Neuronal stem cell (in vitro differentiated cells): ENCODE results near the gene SNX19.

Source experiments
- DNase-seq: peaks from one replicate; pipeline ENCODE4 v3.0.0-alpha.2; 2013; ENCODE audit warnings: low spot score
- H2AFZ ChIP-seq: one replicate; pipeline ENCODE4 v1.6.1; 2013; ENCODE audit warnings: mild to moderate bottlenecking, low read length, inconsistent platforms
- H2AK5ac ChIP-seq: 2 replicates; pipeline ENCODE4 v1.6.1; 2013; ENCODE audit warnings: low read depth, mild to moderate bottlenecking, inconsistent platforms, low read length, moderate library complexity, mixed read lengths
- H2BK120ac ChIP-seq: 2 replicates; pipeline ENCODE4 v1.6.1; 2013; ENCODE audit warnings: low read depth, mild to moderate bottlenecking, inconsistent platforms, low read length, moderate library complexity, mixed read lengths
- H2BK12ac ChIP-seq: one replicate; pipeline ENCODE4 v1.6.1; 2013; ENCODE audit warnings: low read length, inconsistent platforms
- H2BK15ac ChIP-seq: 2 replicates; pipeline ENCODE4 v1.6.1; 2013; ENCODE audit warnings: mild to moderate bottlenecking, low read length, inconsistent platforms, mixed read lengths
- H2BK5ac ChIP-seq: one replicate; pipeline ENCODE4 v1.6.1; 2013; ENCODE audit warnings: inconsistent platforms, mild to moderate bottlenecking, low read length, moderate library complexity
- H3K14ac ChIP-seq: one replicate; pipeline ENCODE4 v1.6.1; 2013; ENCODE audit warnings: low read length, inconsistent platforms
- H3K18ac ChIP-seq: 2 replicates; pipeline ENCODE4 v1.6.1; 2013; ENCODE audit warnings: low read length, inconsistent platforms
- H3K23ac ChIP-seq: 2 replicates; pipeline ENCODE4 v1.6.1; 2013; ENCODE audit warnings: low read depth, mild to moderate bottlenecking, mixed read lengths, low read length, inconsistent platforms; ENCODE audit not compliant: poor library complexity
- H3K27ac ChIP-seq: replicated peaks from 3 replicates; pipeline ENCODE4 v1.5.1; 2013; ENCODE audit warnings: low read length, inconsistent platforms
- H3K27me3 ChIP-seq, 3 experiments: 2 replicates each; pipeline ENCODE4 v1.6.1; 2013; ENCODE audit warnings: low read length in 3 of 3, mild to moderate bottlenecking in 2 of 3, inconsistent platforms in 1 of 3, low read depth in 1 of 3, mixed read lengths in 1 of 3, moderate library complexity in 1 of 3; ENCODE audit not compliant: control insufficient read depth in 3 of 3, insufficient read depth in 3 of 3
- H3K36me3 ChIP-seq, 2 donors: replicated peaks in 1 of 2; 2 replicates each; pipeline ENCODE4 v1.6.1; 2013; ENCODE audit warnings: low read length in 2 of 2; ENCODE audit not compliant: control insufficient read depth in 2 of 2, insufficient read depth in 2 of 2
- H3K4ac ChIP-seq: 2 replicates; pipeline ENCODE4 v1.6.1; 2013; ENCODE audit warnings: inconsistent platforms, mild to moderate bottlenecking, low read length, moderate library complexity
- H3K4me1 ChIP-seq, 2 donors: 1 replicate in 1 of 2; 2 replicates in 1 of 2; pipeline ENCODE4 v1.6.1; 2013; ENCODE audit warnings: low read length in 2 of 2, low read depth in 1 of 2; ENCODE audit not compliant: control insufficient read depth in 2 of 2, insufficient read depth in 1 of 2
- H3K4me2 ChIP-seq: one replicate; pipeline ENCODE4 v1.6.1; 2013; ENCODE audit warnings: mild to moderate bottlenecking, low read length, inconsistent platforms; ENCODE audit not compliant: insufficient read depth, poor library complexity, severe bottlenecking
- H3K4me3 ChIP-seq, 2 donors: 2 replicates each; pipeline ENCODE4 v1.5.1; 2013; ENCODE audit warnings: low read length in 2 of 2, mild to moderate bottlenecking in 2 of 2, inconsistent platforms in 1 of 2, moderate library complexity in 1 of 2
- H3K79me1 ChIP-seq: one replicate; pipeline ENCODE4 v1.6.1; 2013; ENCODE audit warnings: low read depth, mild to moderate bottlenecking, inconsistent platforms, low read length, moderate library complexity
- H3K9ac ChIP-seq: one replicate; pipeline ENCODE4 v1.6.1; 2013; ENCODE audit warnings: mild to moderate bottlenecking, low read depth, low read length, inconsistent platforms; ENCODE audit not compliant: poor library complexity
- H3K9me3 ChIP-seq, 2 donors: replicated peaks in 1 of 2; 2 replicates each; pipeline versions ENCODE3 to v1.6.1; 2013; ENCODE audit warnings: low read length in 2 of 2, mild to moderate bottlenecking in 2 of 2, inconsistent platforms in 1 of 2, low read depth in 1 of 2, mixed read lengths in 1 of 2, moderate library complexity in 1 of 2; ENCODE audit not compliant: control insufficient read depth in 2 of 2, insufficient read depth in 1 of 2
- H4K8ac ChIP-seq: one replicate; pipeline ENCODE4 v1.6.1; 2013; ENCODE audit warnings: low read depth, mild to moderate bottlenecking, inconsistent platforms, low read length, moderate library complexity
- H4K91ac ChIP-seq: one replicate; pipeline ENCODE4 v1.6.1; 2013; ENCODE audit warnings: low read length, low read depth, mild to moderate bottlenecking, inconsistent platforms; ENCODE audit not compliant: poor library complexity
- WGBS, 2 donors: extraction: QIAGEN DNeasy Blood & Tissue Kit; methylation state at CpG; one replicate each; pipeline ENCODE4 v1.1.7; 2013; ENCODE audit warnings: missing lambda C conversion rate in 2 of 2, mixed read lengths in 1 of 2; ENCODE audit not compliant: insufficient read length in 2 of 2, insufficient replicate concordance in 1 of 2; ENCODE audit errors: extremely low coverage in 2 of 2; 5-methylcytosine and 5-hydroxymethylcytosine counted together

SNX19 gene

GRCh38 chr11:130911306-130911705 is 5.0 kb downstream of the SNX19 start:
- no peak overlapping the region for H2BK5ac ChIP-seq
- no peak overlapping the region for H2AK5ac ChIP-seq
- no peak for DNase-seq
- no peak overlapping the region for H4K8ac ChIP-seq
- H3K23ac ChIP-seq: no peak overlapping the region
- peaks cover 31 to 85% of the 10 kb centered on the region in 2 donors for H3K36me3 ChIP-seq
- H2BK120ac ChIP-seq: no peak overlapping the region
- H3K4me1 ChIP-seq: peaks cover 4 to 7% of the 10 kb centered on the region in 2 donors
- H4K91ac ChIP-seq: no peak overlapping the region
- no peak overlapping the region for H2AFZ ChIP-seq
- no peak overlapping the region for H3K4me2 ChIP-seq
- no peak overlapping the region for H2BK12ac ChIP-seq
- no peak overlapping the region for H3K9ac ChIP-seq
- H3K27me3 ChIP-seq: no peaks in the 10 kb centered on the region
- no peak overlapping the region for H3K4me3 ChIP-seq
- no peak overlapping the region for H3K4ac ChIP-seq
- H3K27ac ChIP-seq: no peak overlapping the region
- no peak overlapping the region for H3K18ac ChIP-seq
- no peak overlapping the region for H3K14ac ChIP-seq
- no peak overlapping the region for H2BK15ac ChIP-seq
- no peaks in the 10 kb centered on the region for H3K9me3 ChIP-seq
- H3K79me1 ChIP-seq: peaks cover 13% of the 10 kb centered on the region
- no CpG with 5 or more reads among the region's 11 CpGs for WGBS, 2 donors

- Histone ChIP-seq H3K23ac (no peak overlapping the region), H3K14ac (no peak overlapping the region), H3K27ac (no peak overlapping the region), H2AFZ (no peak overlapping the region), H2BK15ac (no peak overlapping the region), H3K4me1 (no peaks in the 10 kb centered on the region), H2BK5ac (no peak overlapping the region), H3K9me3 (no peaks in the 10 kb centered on the region), H3K4me2 (no peak overlapping the region), H3K9ac (no peak overlapping the region), H3K36me3 (peaks cover 31 to 96% of the 10 kb centered on the region in 2 donors), H3K4me3 (no peak overlapping the region), H3K18ac (no peak overlapping the region), H2AK5ac (no peak overlapping the region), H3K79me1 (peaks cover 2% of the 10 kb centered on the region), H4K8ac (no peak overlapping the region), H4K91ac (no peak overlapping the region), H3K27me3 (no peaks in the 10 kb centered on the region), H2BK12ac (no peak overlapping the region), H3K4ac (no peak overlapping the region), H2BK120ac (no peak overlapping the region)
- no CpG with 5 or more reads among the region's 1 CpG for WGBS, 2 donors
- no peak for DNase-seq
Observed at GRCh38 chr11:130909650-130910049, 6.6 kb downstream of the SNX19 start.

- Histone ChIP-seq H3K27me3 (no peaks in the 10 kb centered on the region), H3K4ac (no peak overlapping the region), H3K9me3 (no peaks in the 10 kb centered on the region), H3K18ac (no peak overlapping the region), H4K8ac (no peak overlapping the region), H3K23ac (no peak overlapping the region), H3K4me3 (no peak overlapping the region), H2BK5ac (no peak overlapping the region), H3K79me1 (no peaks in the 10 kb centered on the region), H3K4me1 (no peaks in the 10 kb centered on the region), H3K36me3 (peaks cover 28 to 96% of the 10 kb centered on the region in 2 donors), H3K27ac (no peak overlapping the region), H2BK15ac (no peak overlapping the region), H2BK120ac (no peak overlapping the region), H2AFZ (no peak overlapping the region), H3K9ac (no peak overlapping the region), H2AK5ac (no peak overlapping the region), H3K14ac (no peak overlapping the region), H2BK12ac (no peak overlapping the region), H4K91ac (no peak overlapping the region), H3K4me2 (no peak overlapping the region)
- WGBS, 2 donors: no CpG with 5 or more reads among the region's 4 CpGs
- DNase-seq: no peak
Observed at GRCh38 chr11:130908770-130909625, 7.3 kb downstream of the SNX19 start.

DNA sequence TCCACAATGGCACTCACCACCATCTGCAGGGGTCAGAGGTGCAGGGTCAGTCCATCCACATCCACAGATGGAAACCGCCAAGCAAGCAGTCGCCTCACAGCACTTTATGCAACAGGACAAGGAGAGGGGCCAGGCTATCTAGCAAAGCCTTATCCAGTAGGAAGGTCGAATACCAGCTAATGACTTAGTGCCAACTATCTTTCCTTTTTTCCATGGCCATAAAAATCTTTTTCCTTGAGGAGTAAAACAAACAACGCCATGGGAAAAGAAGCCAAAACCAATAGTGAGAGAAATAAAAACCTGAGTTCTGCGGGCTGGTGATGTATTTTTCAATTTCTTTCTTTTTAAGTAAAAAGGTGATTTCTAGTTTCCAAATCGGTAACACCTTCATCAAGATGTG is 8.2 kb downstream of the SNX19 start:
- Histone ChIP-seq H2AK5ac (no peak overlapping the region), H2AFZ (no peak overlapping the region), H3K18ac (no peak overlapping the region), H2BK120ac (no peak overlapping the region), H2BK15ac (no peak overlapping the region), H3K4me1 (no peaks in the 10 kb centered on the region), H3K27me3 (no peaks in the 10 kb centered on the region), H3K27ac (no peak overlapping the region), H3K23ac (no peak overlapping the region), H3K79me1 (no peaks in the 10 kb centered on the region), H3K14ac (no peak overlapping the region), H2BK12ac (no peak overlapping the region), H3K4me2 (no peak overlapping the region), H3K9me3 (no peaks in the 10 kb centered on the region), H2BK5ac (no peak overlapping the region), H4K8ac (no peak overlapping the region), H3K4me3 (no peak overlapping the region), H3K4ac (no peak overlapping the region), H4K91ac (no peak overlapping the region), H3K9ac (no peak overlapping the region), H3K36me3 (peaks cover 31 to 95% of the 10 kb centered on the region in 2 donors)
- WGBS, 2 donors: no CpG with 5 or more reads among the region's 6 CpGs
- DNase-seq: no peak
